HG02870 (cell line): Measurements from ENCODE around the gene ATP1B3.
"Not testable (repeated sequence)": the region's sequence is repeated elsewhere in the genome, so short reads cannot be mapped to it uniquely, and the experiment has no call there.

Experiments
- ATAC-seq: cut with Tn5 transposase; IDR thresholded peaks from one replicate; pipeline ENCODE4 v1.9.1; 2021; ENCODE audit warnings: mild to moderate bottlenecking, moderate library complexity; ENCODE audit not compliant: unreplicated experiment

ATP1B3 gene

DNA sequence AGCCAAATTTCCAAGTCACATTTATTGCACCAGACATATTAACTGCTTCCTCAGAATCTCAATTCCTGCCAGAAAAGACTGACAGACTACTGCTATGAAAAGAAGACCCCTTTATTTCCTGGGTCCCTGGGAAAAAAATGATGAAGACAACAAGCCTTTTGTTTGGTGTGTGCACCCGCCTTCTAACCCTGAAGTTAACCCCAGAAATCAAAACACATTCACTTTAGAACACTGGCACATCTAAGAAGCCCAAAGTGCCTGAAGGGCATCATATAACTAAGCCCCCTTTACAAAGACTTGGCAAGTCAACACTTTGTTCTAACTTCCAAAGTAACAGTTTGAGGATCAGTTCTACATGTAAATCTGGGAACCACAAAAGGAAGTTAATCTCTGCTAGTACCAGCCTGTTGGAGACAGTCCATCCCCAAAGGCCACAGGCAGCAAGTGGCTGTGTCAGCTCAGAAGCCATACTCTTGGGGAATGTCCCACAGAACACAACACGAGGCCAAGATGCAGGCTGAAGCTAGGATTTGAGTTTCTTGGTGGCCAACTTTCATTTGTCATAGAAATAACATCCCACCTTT lies 16.3 kb upstream of the ATP1B3 start:
- no peak for ATAC-seq

DNA sequence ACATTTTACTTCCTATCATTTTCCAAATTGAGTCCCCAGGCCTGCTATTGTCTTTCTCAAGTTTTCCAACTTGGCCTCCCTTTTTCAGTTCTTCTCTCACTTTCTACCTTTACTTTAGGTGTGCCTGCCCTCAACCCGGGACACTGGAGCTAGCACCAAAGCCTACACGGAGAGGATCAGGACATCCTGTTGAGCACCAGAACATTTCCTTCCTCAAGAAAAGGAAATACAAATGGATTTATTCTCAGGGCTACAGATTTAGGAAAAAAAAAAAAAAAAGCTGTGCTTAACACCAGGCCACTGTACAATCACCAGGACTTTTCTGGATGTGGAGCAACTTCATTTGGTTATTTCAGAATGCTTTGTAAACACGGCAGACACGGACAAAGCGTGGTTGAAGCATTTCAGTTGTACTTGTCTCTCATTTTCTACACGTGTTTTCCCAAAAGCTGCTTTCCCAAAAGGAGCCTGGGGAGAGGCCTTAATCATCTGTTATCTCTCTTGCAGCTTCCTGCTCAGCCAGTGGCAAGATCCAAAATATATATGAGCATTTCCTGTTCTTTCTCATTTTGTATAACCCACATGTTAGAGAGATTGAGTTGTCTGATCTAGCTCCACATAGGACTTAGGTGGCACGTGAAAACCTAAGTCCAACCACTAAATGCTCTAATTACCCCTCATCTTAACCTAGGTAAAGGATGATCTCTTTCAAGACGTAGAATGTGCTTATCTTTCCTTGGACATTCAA lies 15.5 kb upstream of the ATP1B3 start:
- no peak for ATAC-seq

DNA sequence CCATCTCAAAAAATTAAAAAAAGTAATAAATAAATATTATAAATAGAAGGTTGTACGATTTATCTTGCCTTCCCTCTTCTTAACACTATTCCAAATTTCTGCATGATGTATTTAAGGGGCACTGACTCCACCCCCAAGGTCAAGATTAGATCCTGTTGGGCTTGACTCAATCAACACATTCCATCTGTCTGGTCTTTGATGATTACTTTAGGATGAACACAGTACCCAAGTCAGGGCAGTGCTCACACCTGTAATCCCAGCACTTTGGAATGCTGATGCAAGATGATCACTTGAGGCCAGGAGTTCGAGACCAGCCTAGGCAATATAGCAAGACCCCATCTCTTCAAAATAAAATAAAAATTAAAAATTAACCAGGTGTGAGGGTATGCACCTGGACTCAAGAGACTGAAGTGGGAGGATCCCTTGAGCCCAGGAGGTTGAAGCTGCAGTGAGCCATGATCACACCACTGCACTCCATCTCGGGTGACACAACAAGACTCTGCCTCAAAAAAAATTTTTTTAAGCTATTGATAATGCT lies 14.1 kb upstream of the ATP1B3 start:
- no peak for ATAC-seq

DNA sequence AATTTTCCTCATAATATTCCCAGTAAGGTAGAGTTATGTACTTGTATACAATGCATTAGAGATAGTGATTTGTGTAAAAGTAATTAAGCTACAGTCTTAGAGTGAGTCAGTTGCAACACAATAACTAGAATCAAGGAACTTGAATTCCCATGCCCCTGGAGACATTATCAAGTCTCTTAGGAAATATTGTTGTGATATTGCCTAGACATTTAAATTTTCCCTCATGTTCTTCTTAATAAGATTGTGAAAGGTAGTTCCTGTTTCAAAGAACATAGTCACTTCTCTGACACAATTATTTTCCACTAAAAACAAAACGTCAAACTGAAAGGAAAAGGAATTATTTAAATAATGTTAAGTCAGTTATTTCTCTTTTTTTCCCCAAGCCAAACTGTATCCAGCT lies 13.0 kb upstream of the ATP1B3 start:
- ATAC-seq: no peak

DNA sequence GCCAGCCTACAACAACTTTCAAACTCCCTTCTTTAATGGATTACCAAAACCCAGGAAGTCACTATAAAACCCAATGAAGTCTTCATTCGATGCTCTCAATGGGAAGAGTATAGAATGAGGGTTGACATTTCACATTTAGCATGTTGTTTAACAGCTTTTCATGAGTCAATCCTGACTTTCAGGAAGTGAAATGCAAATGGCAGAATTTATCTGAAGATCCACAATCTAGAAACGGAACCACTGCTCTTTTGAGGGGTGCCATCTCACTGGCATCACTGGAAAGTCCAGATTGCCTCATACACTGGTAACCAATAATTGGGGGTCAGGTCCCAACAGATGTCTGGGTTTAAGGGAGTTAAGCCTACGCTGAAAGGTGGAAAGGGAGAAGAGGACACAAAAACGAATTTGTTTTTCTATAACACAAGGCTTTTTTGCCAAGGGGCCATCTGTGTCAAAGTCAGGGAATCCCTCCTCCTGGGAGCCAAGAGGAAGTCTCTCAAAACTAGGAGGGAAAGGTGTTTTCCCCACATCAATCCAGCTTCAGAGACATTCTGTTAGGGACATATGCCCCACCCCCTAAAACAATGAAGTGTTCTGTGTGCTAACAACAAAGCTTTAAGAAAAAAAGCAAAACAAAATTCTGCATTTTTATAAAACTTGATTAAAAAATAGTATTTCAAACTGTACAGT lies 12.0 kb upstream of the ATP1B3 start:
- ATAC-seq: no peak

DNA sequence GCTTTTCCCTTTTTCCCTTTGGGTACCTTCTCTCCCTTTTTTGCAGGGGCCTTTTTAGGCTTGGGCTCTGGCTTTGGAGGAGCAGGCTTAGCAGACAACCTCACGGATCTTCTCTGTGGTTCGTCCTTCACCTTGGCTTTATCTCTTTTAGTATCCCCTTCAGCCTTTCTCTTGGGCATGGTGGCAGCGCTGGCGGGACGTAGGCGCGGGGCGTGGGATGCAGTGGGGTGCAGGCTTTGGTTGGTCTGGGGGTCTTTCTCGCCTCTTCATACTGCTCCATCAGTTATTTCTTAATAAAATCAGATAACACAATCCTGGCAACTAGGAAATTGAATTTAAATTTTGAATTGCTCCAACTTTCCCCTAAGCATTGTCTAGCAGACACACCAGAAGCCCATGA lies 11.3 kb upstream of the ATP1B3 start:
- ATAC-seq: no peak

- ATAC-seq: no peak
These were observed 6.3 kb upstream of the ATP1B3 start for GRCh38 chr3:141870091-141870687.

DNA sequence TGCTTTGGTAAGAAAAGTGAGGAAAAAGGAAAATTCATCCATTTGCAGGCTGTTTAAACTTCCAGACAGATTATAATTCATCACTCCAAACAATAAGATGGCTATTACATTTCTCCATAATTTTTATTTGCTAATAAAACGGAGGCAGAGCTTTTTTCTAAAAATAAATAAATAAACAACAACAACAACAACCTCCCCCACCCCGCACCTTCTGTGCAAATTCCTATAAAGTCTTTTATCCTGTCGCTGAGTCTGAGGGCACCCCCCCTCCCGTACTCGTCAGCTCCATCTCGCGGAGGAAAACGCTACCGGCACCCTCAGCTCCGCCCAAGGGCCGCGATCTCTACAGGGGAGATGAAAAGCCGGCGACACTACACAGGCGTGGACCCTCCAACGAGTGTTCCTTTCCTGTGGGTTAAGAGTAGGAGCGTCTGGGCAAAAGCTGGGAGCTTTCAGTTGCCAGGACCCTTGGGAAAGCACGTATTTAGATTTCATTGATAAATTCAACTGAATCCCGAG lies 1.0 kb upstream of the ATP1B3 start:
- peak; percentile 49 for ATAC-seq

DNA sequence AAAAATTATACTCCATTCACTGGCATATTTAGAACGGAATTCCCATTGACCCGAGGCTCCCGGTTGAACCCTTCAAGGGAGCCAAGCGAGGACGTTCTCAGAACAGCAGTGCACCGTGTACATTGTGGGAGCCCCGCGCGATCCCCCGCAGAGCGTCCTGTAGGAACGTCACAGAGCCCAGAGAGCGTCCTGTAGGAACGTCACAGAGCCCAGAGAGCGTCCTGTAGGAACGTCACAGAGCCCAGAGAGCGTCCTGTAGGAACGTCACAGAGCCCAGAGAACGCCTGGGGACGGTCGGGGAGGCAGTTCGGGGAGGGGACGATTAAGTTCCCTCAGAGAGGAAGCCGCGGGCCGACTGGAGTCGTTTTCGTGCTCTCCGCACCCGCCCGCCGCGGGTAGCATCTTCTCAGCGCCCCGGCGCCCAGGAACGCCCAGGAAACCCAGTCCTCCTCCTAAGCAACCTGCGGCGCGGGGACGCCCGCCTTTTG lies 506 bp upstream of the ATP1B3 start:
- ATAC-seq: peak; percentile 50

DNA sequence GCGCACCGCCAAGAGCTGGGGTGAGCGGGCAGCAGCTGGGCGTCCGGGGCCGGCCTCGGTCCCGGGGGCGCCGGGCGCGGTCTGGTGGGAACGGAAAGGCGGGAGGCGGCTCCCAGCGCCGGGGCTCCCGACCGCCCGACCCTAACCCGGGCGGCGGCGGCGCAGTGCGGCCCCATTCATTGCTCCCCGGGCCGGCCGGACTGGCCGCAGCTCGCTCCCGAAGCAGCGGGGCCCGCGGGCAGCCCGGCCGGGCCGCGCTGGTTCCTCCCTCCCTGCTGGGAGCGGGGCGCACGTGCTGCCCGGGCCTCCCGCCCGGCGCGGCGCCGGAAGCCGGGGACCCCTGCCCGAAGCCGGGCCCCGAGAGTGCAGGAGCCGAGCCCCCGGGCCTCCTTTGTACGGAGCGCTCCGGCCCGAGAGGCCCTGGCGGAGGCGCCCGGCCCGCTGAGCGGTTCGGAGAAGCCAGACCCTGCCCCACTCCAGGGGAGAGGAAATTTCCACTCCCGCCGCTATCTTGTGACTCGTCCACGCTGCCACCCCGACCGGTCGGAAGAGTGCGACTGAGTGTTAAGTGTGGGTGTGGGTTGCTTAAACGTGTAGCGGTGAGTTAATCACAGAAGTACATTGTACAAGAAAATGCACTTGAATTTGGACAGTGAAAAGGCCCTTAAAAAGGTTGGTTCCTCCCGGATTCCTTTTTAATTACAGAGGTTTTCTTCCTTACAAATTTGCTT lies 613 bp downstream of the ATP1B3 start:
- peak; percentile 12 for ATAC-seq

GRCh38 chr3:141877911-141878310 lies 1.5 kb downstream of the ATP1B3 start:
- no peak for ATAC-seq

GRCh38 chr3:141878326-141878725 lies 1.9 kb downstream of the ATP1B3 start:
- ATAC-seq: no peak

- no peak for ATAC-seq
These were observed 2.4 kb downstream of the ATP1B3 start for GRCh38 chr3:141878817-141879216.

DNA sequence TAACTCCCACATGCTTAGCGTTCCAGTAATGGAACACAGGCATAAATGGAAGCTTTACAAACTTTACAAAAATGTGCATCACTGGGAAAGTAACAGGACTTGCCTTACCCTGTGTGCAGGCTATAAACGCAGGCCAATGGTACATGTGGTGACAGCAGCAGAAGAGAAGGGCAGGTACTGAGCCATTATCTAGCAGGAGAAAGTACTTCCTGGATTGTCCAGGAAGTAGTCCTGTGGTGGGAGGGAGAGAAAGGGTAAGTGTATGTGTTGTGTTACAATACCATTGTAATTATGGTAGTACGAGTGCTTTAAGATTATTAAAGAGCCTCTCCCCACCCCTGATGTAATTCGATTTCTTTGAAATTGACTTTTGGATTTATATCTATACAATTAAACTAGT lies 5.3 kb downstream of the ATP1B3 start:
- ATAC-seq: no peak

GRCh38 chr3:141887051-141887450 lies 10.6 kb downstream of the ATP1B3 start:
- no peak for ATAC-seq

DNA sequence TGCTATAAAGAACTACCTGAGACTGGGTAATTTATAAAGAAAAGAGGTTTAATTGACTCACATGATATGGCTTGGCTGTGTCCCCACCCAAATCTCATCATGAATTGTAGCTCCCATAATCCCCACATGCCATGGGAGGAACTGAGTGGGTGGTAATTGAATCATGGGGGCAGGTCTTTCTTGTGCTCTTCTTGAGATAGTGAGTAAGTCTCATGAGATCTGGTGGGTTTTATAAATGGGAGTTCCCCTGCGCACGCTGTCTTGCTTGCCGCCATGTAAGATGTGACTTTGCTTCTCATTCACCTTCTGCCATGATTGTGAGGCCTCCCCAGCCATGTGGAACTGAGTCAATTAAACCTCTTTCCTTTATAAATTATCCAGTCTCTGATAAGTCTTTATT lies 12.1 kb downstream of the ATP1B3 start:
- not testable (repeated sequence) for ATAC-seq

DNA sequence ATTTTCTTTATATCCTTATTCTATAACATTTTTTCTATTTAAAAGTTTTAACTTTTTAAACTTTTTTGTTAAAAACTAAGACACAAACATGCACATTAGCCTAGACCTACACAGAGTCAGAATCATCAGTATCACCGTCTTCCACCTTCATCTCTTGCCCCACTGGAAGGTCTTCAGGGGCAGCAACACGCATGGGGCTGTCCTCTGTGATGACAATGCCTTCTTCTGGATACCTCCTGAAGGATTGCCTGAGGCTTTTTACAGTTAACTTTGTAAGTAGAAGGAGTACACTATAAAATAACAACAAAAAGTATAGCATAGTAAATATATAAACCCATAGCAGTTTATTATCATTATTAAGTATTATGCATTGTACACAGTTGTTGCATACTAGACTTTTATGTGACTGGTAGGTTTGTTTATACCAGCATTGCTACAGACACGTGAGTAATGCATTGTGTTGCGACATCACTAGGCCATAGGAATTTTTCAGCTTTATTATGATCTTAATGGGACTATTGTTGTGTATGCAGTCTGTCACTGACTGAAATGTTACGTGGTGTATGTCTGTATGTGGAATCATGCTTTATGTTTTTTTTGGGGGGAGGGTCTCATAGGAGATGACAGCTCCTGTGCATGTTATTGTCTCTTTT lies 18.2 kb downstream of the ATP1B3 start:
- ATAC-seq: no peak

DNA sequence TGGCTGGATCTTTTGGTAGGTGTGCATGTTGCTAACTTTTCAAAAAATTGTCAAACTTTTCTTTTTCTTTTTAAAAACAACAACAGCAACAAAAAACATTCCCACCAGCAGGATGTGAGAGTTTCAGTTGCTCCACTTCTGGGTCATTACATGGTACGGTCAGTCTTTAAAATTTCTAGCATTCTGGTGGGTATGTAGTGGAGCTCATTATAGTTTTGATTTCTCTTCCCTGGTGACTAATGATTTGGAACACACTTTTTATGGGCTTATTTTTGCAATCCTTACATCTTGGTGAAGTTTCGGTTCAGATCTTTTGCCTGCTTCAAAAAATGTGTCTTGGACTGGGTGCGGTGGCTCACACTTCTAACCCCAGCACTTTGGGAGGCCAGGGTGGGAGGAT lies 19.3 kb downstream of the ATP1B3 start:
- no peak for ATAC-seq

DNA sequence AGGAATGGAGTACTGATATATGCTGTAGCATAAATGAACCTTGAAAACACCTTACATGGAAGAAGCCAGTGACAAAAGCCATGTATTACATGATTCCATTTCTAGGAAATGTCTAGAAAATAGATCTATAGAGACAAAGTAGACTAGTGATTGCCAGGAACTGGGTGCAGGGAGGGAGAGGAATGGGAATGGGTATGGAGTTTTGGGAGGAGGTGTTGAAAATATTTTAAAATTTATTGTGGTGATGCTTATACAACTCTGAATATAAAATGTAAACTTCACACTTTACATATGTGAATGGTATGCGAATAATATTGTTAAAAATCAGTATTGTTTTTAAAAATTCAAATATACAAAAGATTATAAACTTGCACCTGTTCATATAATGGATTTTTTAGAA lies 22.5 kb downstream of the ATP1B3 start:
- no peak for ATAC-seq

DNA sequence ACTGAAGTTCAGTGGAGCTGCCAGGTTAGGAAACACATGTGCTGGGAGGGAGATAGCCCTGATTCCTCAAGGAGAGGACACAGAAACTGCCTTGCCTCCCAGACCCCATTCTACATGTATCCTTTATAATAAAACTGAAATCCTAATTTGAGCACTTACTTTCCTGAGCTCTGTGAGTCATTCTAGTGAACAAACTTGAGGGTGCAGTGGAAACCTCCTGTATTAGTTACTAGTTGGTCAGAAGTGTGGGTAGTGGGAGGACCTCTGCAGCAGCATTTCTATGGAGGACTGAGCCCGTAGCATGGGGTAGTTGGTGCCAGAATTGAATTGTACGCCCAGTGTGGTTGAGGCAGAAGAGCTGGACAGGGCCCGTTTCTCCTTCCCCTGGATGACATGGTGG lies 23.9 kb downstream of the ATP1B3 start:
- ATAC-seq: no peak
